Tibial nerve (tissue), 4 donors: ENCODE measurements around the gene OR2L3. TPM values are rescaled to one million over a fixed set of nuclear protein-coding genes. Genes with fewer than 3 reads are reported as not detected.

ENCODE experiments used
- DNase-seq, 2 donors: peaks; one replicate each; pipeline ENCODE4 v3.0.0-alpha.2; 2019; ENCODE audit warnings: low spot score in 2 of 2
- H3K27ac ChIP-seq, 4 donors: fragments of 200-600 bp; sonication (generic) in 3 of 4; one replicate each; pipeline ENCODE4 v1.5.1; 2017 to 2019; ENCODE audit warnings: mild to moderate bottlenecking in 1 of 4
- H3K27me3 ChIP-seq, 2 donors: fragments of 200-600 bp; sonication (generic) in 1 of 2; one replicate each; pipeline versions ENCODE4 v1.5.1 to v1.6.0; 2017 to 2019
- H3K36me3 ChIP-seq, 3 donors: fragments of 200-600 bp; sonication (generic); one replicate each; pipeline ENCODE4 v1.5.1; 2018 to 2019
- H3K4me1 ChIP-seq, 4 donors: fragments of 200-600 bp; sonication (generic) in 3 of 4; one replicate each; pipeline ENCODE4 v1.5.1; 2017 to 2019
- H3K4me3 ChIP-seq, 4 donors: fragments of 200-600 bp; sonication (generic) in 3 of 4; one replicate each; pipeline ENCODE4 v1.5.1; 2017 to 2019; ENCODE audit warnings: mild to moderate bottlenecking in 1 of 4, moderate library complexity in 1 of 4
- H3K9me3 ChIP-seq, 4 donors: fragments of 200-600 bp; sonication (generic) in 3 of 4; one replicate each; pipeline ENCODE4 v1.5.1; 2017 to 2019
- EP300 ChIP-seq, 2 donors: sonication (generic); formaldehyde crosslinking; IDR thresholded peaks; one replicate each; pipeline ENCODE4 v1.6.1; 2017; ENCODE audit warnings: antibody characterized with exemption in 2 of 2, mild to moderate bottlenecking in 1 of 2
- POLR2A ChIP-seq, 2 donors: fragments of 450-650 bp; IDR thresholded peaks; one replicate each; pipeline ENCODE4 v1.6.1; 2017; ENCODE audit warnings: antibody characterized with exemption in 2 of 2, mild to moderate bottlenecking in 2 of 2, moderate library complexity in 2 of 2
- whole genome bisulfite sequencing, 2 donors: methylation state at CpG; one replicate each; pipeline ENCODE4 v1.1.5; 2018; 5-methylcytosine and 5-hydroxymethylcytosine counted together
- small RNA-seq: library from RNA; depleted of rRNA; stranded (forward); fragments of <200 nt; gene quantifications from one replicate; pipeline ENCODE3, GENCODE V24; 2016
- total RNA-seq, 4 donors: library from RNA; depleted of rRNA; stranded (reverse); fragments of >200 nt; gene quantifications; one replicate each; pipeline ENCODE4 v1.1.0, GENCODE V29; 2016
- TF ChIP-seq, protein P1 (sequence below), 5 experiments: fragments of 200-600 bp in 3 of 5; fragments of 450-650 bp in 2 of 5; sonication (generic) in 3 of 5; IDR thresholded peaks; one replicate each; pipeline ENCODE4 v1.5.1; 2016 to 2019; ENCODE audit warnings: antibody characterized with exemption in 5 of 5, mild to moderate bottlenecking in 3 of 5, moderate library complexity in 2 of 5

Gene OR2L3
- total RNA-seq, 4 donors from 2014 or later, result 1.1 TPM; not detected in 3

DNA sequence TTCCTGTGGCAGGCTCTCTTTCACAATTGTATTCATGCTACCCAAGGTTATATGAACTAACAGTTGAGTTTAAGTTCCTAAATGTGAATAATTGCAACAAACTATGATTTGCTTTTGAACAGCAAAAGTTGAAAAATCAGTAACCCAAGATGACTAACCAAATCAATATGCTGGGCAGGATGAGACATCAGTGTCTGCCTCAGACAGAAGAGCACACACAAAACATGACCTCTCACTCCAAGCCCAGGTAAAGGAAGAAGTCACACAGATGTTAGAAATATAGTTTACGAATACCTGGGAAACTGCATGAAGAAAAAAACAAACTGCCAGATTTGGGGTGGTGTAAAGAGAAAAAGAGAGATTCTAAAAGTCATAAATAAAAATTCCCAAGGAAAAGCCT lies 51.9 kb downstream of the OR2L3 start:
- Histone ChIP-seq H3K36me3 (no peaks in the 10 kb centered on the region), H3K27me3 (no peaks in the 10 kb centered on the region), H3K27ac (no peak overlapping the region), H3K4me1 (no peaks in the 10 kb centered on the region), H3K9me3 (no peaks in the 10 kb centered on the region), H3K4me3 (no peak overlapping the region)
- DNase-seq, result no peak
- WGBS, 2 donors, result 68 to 72% methylated on average over 1 of the region's 1 CpG
- TF ChIP-seq EP300 (IDR thresholded peaks at IDR 0.05) (no peak), POLR2A (IDR thresholded peaks at IDR 0.05) (no peak)
- TF ChIP-seq, protein P1, sequence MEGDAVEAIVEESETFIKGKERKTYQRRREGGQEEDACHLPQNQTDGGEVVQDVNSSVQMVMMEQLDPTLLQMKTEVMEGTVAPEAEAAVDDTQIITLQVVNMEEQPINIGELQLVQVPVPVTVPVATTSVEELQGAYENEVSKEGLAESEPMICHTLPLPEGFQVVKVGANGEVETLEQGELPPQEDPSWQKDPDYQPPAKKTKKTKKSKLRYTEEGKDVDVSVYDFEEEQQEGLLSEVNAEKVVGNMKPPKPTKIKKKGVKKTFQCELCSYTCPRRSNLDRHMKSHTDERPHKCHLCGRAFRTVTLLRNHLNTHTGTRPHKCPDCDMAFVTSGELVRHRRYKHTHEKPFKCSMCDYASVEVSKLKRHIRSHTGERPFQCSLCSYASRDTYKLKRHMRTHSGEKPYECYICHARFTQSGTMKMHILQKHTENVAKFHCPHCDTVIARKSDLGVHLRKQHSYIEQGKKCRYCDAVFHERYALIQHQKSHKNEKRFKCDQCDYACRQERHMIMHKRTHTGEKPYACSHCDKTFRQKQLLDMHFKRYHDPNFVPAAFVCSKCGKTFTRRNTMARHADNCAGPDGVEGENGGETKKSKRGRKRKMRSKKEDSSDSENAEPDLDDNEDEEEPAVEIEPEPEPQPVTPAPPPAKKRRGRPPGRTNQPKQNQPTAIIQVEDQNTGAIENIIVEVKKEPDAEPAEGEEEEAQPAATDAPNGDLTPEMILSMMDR (IDR thresholded peaks at IDR 0.05), result no peak

DNA sequence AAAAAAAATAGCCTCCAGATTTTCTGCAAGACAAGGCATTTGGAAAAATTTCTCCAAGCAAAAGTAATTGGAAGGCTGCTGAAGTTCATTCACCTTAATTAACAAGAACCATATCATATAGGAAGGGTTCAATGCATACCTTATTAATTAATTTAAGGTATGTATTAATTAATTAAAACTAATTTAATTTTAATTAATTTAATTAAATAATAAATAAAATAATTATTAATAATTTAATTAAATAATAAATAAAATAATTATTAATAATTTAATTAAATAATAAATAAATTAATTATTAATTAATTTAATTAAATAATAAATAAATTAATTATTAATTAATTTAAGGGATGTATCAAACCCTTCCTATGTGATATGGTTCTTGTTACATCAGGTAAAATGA lies 56.2 kb downstream of the OR2L3 start:
- DNase-seq, result no peak
- H3K36me3 ChIP-seq, result no peaks in the 10 kb centered on the region
- TF ChIP-seq POLR2A (IDR thresholded peaks at IDR 0.05) (no peak), EP300 (IDR thresholded peaks at IDR 0.05) (no peak)
- TF ChIP-seq, protein P1 (IDR thresholded peaks at IDR 0.05), result no peak
- no peak overlapping the region for H3K27ac ChIP-seq
- H3K4me3 ChIP-seq, result no peak overlapping the region
- no peaks in the 10 kb centered on the region for H3K27me3 ChIP-seq
- no peaks in the 10 kb centered on the region for H3K4me1 ChIP-seq
- H3K9me3 ChIP-seq, result peaks cover 0 to 19% (median 2%) of the 10 kb centered on the region in 4 donors

DNA sequence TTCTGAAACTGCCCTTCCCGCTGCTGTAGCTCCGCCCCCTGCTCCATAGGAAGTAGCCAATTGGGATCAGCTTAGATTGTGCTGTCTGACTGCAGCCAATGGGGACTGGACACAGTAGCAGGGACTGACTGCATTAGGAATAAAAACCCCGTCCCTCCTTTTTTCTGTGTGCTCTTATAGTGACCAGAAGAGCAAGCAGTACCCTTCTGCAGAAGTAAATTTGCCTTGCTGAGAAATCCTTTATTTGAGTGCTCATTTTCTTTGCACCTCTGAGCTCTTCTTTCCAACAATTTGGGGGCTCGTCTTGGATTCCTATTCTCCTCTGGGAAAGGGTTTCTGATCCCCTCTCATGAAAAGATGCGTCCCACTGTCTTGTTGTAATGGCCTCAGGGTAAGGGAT lies 64.5 kb downstream of the OR2L3 start:
- WGBS, 2 donors, result 79 to 85% methylated on average over 5 of the region's 5 CpGs
- peaks cover 0 to 39% (median 8%) of the 10 kb centered on the region in 4 donors for H3K9me3 ChIP-seq
- no peaks in the 10 kb centered on the region for H3K36me3 ChIP-seq
- H3K27me3 ChIP-seq, result no peaks in the 10 kb centered on the region
- DNase-seq, result no peak
- H3K27ac ChIP-seq, result no peak overlapping the region
- no peak overlapping the region for H3K4me3 ChIP-seq
- H3K4me1 ChIP-seq, result no peaks in the 10 kb centered on the region
- no peak for TF ChIP-seq EP300 (IDR thresholded peaks at IDR 0.05)
- TF ChIP-seq POLR2A (IDR thresholded peaks at IDR 0.05), result no peak
- TF ChIP-seq, protein P1 (IDR thresholded peaks at IDR 0.05), result no peak

Small RNA genes lying within 50 kb of the gene (small RNA-seq; reads per million reads assigned to genes)
- gene RF00019, result not detected

Other genes starting within 250 kb of the OR2L3 start
- not detected for gene OR14A16, start 222.7 kb upstream of the OR2L3 start, total RNA-seq
- gene OR11L1, start 204.9 kb upstream of the OR2L3 start, total RNA-seq, result not detected
- 10 to 100 TPM in 1 of 4 donors, 1 to 10 TPM in 3; 3.9 to 17.4 (median 6.9) TPM for gene TRIM58, start 189.6 kb upstream of the OR2L3 start, total RNA-seq
- gene OR2W3, start 151.2 kb upstream of the OR2L3 start, total RNA-seq, result 1 to 10 TPM; 1.5 to 6.9 (median 2.3) TPM
- gene OR2T8, start 126.6 kb upstream of the OR2L3 start, total RNA-seq, result 1 to 10 TPM in 1 of 4 donors, not detected in 3; 1.0 TPM
- not detected for gene OR2AJ1, start 121.9 kb upstream of the OR2L3 start, total RNA-seq
- 1 to 10 TPM in 1 of 4 donors, under 1 TPM in 1, not detected in 2; 0.63 to 2.2 TPM for gene OR2L8, start 98.0 kb upstream of the OR2L3 start, total RNA-seq
- gene OR2AK2, start 81.6 kb upstream of the OR2L3 start, total RNA-seq, result not detected
- gene OR2L5, start 33.2 kb upstream of the OR2L3 start, total RNA-seq, result not detected
- gene OR2L2, start 16.8 kb upstream of the OR2L3 start, total RNA-seq, result under 1 TPM in 1 of 4 donors, not detected in 3; 0.60 TPM
- under 1 TPM in 1 of 4 donors, not detected in 3; 0.87 TPM for gene OR2L13, start 48.3 kb downstream of the OR2L3 start, total RNA-seq
- not detected for gene OR2M5, start 98.3 kb downstream of the OR2L3 start, total RNA-seq
- gene OR2M2, start 128.0 kb downstream of the OR2L3 start, total RNA-seq, result not detected
- gene OR2M3, start 150.4 kb downstream of the OR2L3 start, total RNA-seq, result not detected
- 1 to 10 TPM in 1 of 4 donors, under 1 TPM in 1, not detected in 2; under 0.01 to 2.6 TPM for gene OR2M4, start 184.6 kb downstream of the OR2L3 start, total RNA-seq
- 1 to 10 TPM in 2 of 4 donors, not detected in 2; 1.0 to 1.6 TPM for gene OR2T33, start 231.1 kb downstream of the OR2L3 start, total RNA-seq